GM23338 (cell line): Measurements from ENCODE around the gene KARS1. TPM values are rescaled to one million over a fixed set of nuclear protein-coding genes. Genes with fewer than 3 reads are reported as not detected.

Source experiments
- ATAC-seq: fragments of 200-7000 bp; cut with Tn5 transposase; 3 replicates; pipeline ENCODE4 v1.9.1; 2020
- DNase-seq: peaks from one replicate; pipeline ENCODE4 v3.0.0-alpha.2; 2015; ENCODE audit warnings: low spot score
- H2AFZ ChIP-seq: fragments of 200-600 bp; sonication (generic); 2 replicates; pipeline ENCODE4 v1.8.0; 2016; ENCODE audit warnings: antibody characterized with exemption, mild to moderate bottlenecking, moderate library complexity
- H3F3A ChIP-seq: fragments of 200-600 bp; sonication (generic); replicated peaks from 2 replicates; pipeline ENCODE4 v1.8.0; 2017; ENCODE audit warnings: antibody characterized with exemption, mixed run types, low read depth
- H3K27ac ChIP-seq: fragments of 200-600 bp; sonication (generic); 2 replicates; pipeline ENCODE4 v1.6.1; 2016; ENCODE audit warnings: low read depth
- H3K27me3 ChIP-seq: fragments of 200-600 bp; sonication (generic); 2 replicates; pipeline ENCODE4 v1.8.0; 2016; ENCODE audit warnings: mild to moderate bottlenecking, mixed run types, moderate library complexity; ENCODE audit not compliant: insufficient read depth
- H3K36me3 ChIP-seq: fragments of 200-600 bp; sonication (generic); 2 replicates; pipeline ENCODE4 v1.8.0; 2016; ENCODE audit warnings: mild to moderate bottlenecking; ENCODE audit not compliant: insufficient read depth
- H3K4me1 ChIP-seq: fragments of 200-600 bp; sonication (generic); 2 replicates; pipeline ENCODE4 v1.8.0; 2016; ENCODE audit warnings: mild to moderate bottlenecking, moderate library complexity; ENCODE audit not compliant: insufficient read depth
- H3K4me2 ChIP-seq: fragments of 200-600 bp; sonication (generic); 2 replicates; pipeline ENCODE4 v1.7.1; 2017; ENCODE audit warnings: mixed run types
- H3K4me3 ChIP-seq: fragments of 200-600 bp; sonication (generic); 2 replicates; pipeline ENCODE4 v1.6.1; 2016; ENCODE audit warnings: mixed run types
- H3K79me2 ChIP-seq: fragments of 200-600 bp; sonication (generic); replicated peaks from 2 replicates; pipeline ENCODE4 v1.8.0; 2017; ENCODE audit warnings: mild to moderate bottlenecking; ENCODE audit not compliant: insufficient read depth
- H3K9me2 ChIP-seq: fragments of 200-600 bp; sonication (generic); 2 replicates; pipeline ENCODE4 v1.8.0; 2017; ENCODE audit not compliant: insufficient read depth
- H4K20me1 ChIP-seq: fragments of 200-600 bp; sonication (generic); replicated peaks from 2 replicates; pipeline ENCODE4 v1.8.0; 2017; ENCODE audit warnings: mild to moderate bottlenecking; ENCODE audit not compliant: insufficient read depth
- H3K27ac Mint-ChIP-seq: 2 replicates; pipeline ENCODE4 v1.8.0; 2020; ENCODE audit warnings: inconsistent platforms, mild to moderate bottlenecking, moderate library complexity, mixed read lengths
- H3K27me3 Mint-ChIP-seq: 3 replicates; pipeline ENCODE4 v1.8.0; 2022; ENCODE audit warnings: low read depth, mild to moderate bottlenecking, moderate library complexity, mixed read lengths, inconsistent platforms; ENCODE audit not compliant: insufficient read depth, poor library complexity
- H3K36me3 Mint-ChIP-seq: 3 replicates; pipeline ENCODE4 v1.8.0; 2021; ENCODE audit warnings: low read depth, mild to moderate bottlenecking, inconsistent platforms, moderate library complexity, mixed read lengths
- H3K4me1 Mint-ChIP-seq: 3 replicates; pipeline ENCODE4 v1.8.0; 2020; ENCODE audit warnings: mild to moderate bottlenecking, inconsistent platforms, mixed read lengths
- H3K4me3 Mint-ChIP-seq: 3 replicates; pipeline ENCODE4 v1.8.0; 2021; ENCODE audit warnings: moderate library complexity, mild to moderate bottlenecking, inconsistent platforms, mixed read lengths
- H3K9me3 Mint-ChIP-seq: 3 replicates; pipeline ENCODE4 v1.8.0; 2020; ENCODE audit warnings: moderate library complexity, mild to moderate bottlenecking, inconsistent platforms, mixed read lengths
- CREB1 ChIP-seq: fragments of 250-450 bp; sonication (Bioruptor Pico); IDR thresholded peaks from 2 replicates; pipeline ENCODE4 v1.5.0; 2020; ENCODE audit warnings: low read depth, mild to moderate bottlenecking, moderate library complexity
- EZH2 ChIP-seq: fragments of 200-600 bp; sonication (generic); IDR thresholded peaks from one replicate; pipeline ENCODE4 v1.8.0; 2017; ENCODE audit warnings: antibody characterized with exemption, mild to moderate bottlenecking, low read depth; ENCODE audit not compliant: unreplicated experiment
- JUNB ChIP-seq: IDR thresholded peaks from one replicate; pipeline ENCODE4 v1.6.1; 2016; ENCODE audit warnings: antibody characterized with exemption; ENCODE audit not compliant: unreplicated experiment
- STAT1 ChIP-seq: IDR thresholded peaks from one replicate; pipeline ENCODE4 v1.6.1; 2016; ENCODE audit warnings: antibody characterized with exemption; ENCODE audit not compliant: unreplicated experiment
- ZNF331 ChIP-seq: fragments of 250-450 bp; sonication (Bioruptor Pico); IDR thresholded peaks from 2 replicates; pipeline ENCODE4 v1.5.0; 2020; ENCODE audit warnings: low read depth, mild to moderate bottlenecking, moderate library complexity
- polyA plus RNA-seq: library from polyadenylated mRNA; unstranded; fragments of >200 nt; fragmentation: Nextera tagmentation; extraction: Ambion mirVana; gene quantifications from 2 replicates; pipeline ENCODE4 v1.2.1, GENCODE V29; 2016
- total RNA-seq: library from RNA; depleted of rRNA; stranded (reverse); fragments of >200 nt; shearing (Covaris generic); gene quantifications from 2 replicates; pipeline ENCODE4 v1.2.3, GENCODE V29; 2014
- TF ChIP-seq, protein P1 (sequence below): fragments of 250-450 bp; sonication (Bioruptor Pico); IDR thresholded peaks from 2 replicates; pipeline ENCODE4 v1.5.0; 2020; ENCODE audit warnings: mild to moderate bottlenecking, moderate library complexity
- TF ChIP-seq, protein P2 (sequence below), 2 experiments: fragments of 200-600 bp in 1 of 2; sonication (generic) in 1 of 2; conservative IDR thresholded peaks; 2 replicates each; pipeline versions ENCODE4 v1.5.1 to v1.6.1; 2016 to 2017; ENCODE audit warnings: antibody characterized with exemption in 2 of 2, low read depth in 2 of 2, mild to moderate bottlenecking in 2 of 2, moderate library complexity in 1 of 2
- TF ChIP-seq, protein P3 (sequence below): IDR thresholded peaks from one replicate; pipeline ENCODE4 v1.6.1; 2018; ENCODE audit warnings: antibody characterized with exemption; ENCODE audit not compliant: unreplicated experiment

Gene KARS1
- total and polyA plus RNA-seq, 2 experiments from 2014 or later = 220 to 229 TPM

DNA sequence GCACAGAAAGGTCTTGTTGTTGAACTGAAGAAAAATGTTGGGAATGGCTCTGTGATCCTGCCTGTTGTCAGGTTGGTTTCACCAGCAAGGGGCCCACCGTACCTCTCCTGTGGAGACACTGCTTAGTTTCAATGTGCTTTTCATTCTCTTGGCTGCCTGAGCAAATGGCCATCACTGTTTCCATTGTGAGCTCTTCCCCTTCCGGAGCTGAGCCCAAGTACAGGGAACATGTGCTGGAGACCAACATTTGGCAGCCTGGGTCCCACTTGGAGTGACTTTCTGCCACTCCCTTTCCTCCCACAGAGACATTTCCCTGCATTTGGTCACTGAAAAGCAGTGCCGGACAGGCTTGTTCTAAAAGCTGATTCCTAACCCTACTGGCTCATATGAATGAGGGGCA is 58.2 kb downstream of the KARS1 start (continued):
- TF ChIP-seq, protein P1, sequence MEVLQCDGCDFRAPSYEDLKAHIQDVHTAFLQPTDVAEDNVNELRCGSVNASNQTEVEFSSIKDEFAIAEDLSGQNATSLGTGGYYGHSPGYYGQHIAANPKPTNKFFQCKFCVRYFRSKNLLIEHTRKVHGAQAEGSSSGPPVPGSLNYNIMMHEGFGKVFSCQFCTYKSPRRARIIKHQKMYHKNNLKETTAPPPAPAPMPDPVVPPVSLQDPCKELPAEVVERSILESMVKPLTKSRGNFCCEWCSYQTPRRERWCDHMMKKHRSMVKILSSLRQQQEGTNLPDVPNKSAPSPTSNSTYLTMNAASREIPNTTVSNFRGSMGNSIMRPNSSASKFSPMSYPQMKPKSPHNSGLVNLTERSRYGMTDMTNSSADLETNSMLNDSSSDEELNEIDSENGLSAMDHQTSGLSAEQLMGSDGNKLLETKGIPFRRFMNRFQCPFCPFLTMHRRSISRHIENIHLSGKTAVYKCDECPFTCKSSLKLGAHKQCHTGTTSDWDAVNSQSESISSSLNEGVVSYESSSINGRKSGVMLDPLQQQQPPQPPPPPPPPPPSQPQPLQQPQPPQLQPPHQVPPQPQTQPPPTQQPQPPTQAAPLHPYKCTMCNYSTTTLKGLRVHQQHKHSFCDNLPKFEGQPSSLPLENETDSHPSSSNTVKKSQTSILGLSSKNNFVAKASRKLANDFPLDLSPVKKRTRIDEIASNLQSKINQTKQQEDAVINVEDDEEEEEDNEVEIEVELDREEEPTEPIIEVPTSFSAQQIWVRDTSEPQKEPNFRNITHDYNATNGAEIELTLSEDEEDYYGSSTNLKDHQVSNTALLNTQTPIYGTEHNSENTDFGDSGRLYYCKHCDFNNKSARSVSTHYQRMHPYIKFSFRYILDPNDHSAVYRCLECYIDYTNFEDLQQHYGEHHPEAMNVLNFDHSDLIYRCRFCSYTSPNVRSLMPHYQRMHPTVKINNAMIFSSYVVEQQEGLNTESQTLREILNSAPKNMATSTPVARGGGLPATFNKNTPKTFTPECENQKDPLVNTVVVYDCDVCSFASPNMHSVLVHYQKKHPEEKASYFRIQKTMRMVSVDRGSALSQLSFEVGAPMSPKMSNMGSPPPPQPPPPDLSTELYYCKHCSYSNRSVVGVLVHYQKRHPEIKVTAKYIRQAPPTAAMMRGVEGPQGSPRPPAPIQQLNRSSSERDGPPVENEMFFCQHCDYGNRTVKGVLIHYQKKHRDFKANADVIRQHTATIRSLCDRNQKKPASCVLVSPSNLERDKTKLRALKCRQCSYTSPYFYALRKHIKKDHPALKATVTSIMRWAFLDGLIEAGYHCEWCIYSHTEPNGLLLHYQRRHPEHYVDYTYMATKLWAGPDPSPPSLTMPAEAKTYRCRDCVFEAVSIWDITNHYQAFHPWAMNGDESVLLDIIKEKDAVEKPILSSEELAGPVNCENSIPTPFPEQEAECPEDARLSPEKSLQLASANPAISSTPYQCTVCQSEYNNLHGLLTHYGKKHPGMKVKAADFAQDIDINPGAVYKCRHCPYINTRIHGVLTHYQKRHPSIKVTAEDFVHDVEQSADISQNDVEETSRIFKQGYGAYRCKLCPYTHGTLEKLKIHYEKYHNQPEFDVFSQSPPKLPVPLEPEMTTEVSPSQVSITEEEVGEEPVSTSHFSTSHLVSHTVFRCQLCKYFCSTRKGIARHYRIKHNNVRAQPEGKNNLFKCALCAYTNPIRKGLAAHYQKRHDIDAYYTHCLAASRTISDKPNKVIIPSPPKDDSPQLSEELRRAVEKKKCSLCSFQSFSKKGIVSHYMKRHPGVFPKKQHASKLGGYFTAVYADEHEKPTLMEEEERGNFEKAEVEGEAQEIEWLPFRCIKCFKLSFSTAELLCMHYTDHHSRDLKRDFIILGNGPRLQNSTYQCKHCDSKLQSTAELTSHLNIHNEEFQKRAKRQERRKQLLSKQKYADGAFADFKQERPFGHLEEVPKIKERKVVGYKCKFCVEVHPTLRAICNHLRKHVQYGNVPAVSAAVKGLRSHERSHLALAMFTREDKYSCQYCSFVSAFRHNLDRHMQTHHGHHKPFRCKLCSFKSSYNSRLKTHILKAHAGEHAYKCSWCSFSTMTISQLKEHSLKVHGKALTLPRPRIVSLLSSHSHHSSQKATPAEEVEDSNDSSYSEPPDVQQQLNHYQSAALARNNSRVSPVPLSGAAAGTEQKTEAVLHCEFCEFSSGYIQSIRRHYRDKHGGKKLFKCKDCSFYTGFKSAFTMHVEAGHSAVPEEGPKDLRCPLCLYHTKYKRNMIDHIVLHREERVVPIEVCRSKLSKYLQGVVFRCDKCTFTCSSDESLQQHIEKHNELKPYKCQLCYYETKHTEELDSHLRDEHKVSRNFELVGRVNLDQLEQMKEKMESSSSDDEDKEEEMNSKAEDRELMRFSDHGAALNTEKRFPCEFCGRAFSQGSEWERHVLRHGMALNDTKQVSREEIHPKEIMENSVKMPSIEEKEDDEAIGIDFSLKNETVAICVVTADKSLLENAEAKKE (CRISPR knock-in tag) = no peak

DNA sequence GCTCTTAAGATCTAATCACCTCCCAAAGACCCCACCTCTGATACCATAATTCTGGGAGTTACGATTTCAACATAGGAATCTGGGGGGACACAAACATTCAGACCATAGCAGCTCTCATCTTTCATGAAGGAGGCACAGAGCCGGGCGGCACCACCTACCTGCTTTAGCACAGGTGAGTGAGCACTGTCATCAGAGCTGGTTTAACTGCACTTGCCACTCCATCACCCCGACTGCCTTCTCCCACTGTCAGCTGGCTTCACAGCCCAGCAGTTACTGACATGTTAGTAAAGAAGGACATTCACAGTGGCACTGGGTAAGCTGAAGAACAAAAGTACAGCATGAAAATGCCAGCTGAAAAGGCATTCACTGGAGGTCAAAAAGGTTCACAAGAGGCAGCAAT is 58.7 kb downstream of the KARS1 start:
- no peaks in the 10 kb centered on the region for H3K9me2 ChIP-seq
- no peak overlapping the region for H3K4me3 ChIP-seq
- no peaks in the 10 kb centered on the region for H3K36me3 ChIP-seq
- H2AFZ ChIP-seq = no peak overlapping the region
- H3F3A ChIP-seq = no peaks in the 10 kb centered on the region
- ATAC-seq = no peak
- H4K20me1 ChIP-seq = no peaks in the 10 kb centered on the region; the same call in 1 of the 2 replicates
- peak overlapping the region; percentile 38 for H3K27ac Mint-ChIP-seq
- H3K79me2 ChIP-seq = no peaks in the 10 kb centered on the region
- TF ChIP-seq JUNB (no peak), EZH2 (no peak), STAT1 (no peak), CREB1 (CRISPR knock-in tag) (no peak), ZNF331 (CRISPR knock-in tag) (no peak)
- TF ChIP-seq, protein P2, sequence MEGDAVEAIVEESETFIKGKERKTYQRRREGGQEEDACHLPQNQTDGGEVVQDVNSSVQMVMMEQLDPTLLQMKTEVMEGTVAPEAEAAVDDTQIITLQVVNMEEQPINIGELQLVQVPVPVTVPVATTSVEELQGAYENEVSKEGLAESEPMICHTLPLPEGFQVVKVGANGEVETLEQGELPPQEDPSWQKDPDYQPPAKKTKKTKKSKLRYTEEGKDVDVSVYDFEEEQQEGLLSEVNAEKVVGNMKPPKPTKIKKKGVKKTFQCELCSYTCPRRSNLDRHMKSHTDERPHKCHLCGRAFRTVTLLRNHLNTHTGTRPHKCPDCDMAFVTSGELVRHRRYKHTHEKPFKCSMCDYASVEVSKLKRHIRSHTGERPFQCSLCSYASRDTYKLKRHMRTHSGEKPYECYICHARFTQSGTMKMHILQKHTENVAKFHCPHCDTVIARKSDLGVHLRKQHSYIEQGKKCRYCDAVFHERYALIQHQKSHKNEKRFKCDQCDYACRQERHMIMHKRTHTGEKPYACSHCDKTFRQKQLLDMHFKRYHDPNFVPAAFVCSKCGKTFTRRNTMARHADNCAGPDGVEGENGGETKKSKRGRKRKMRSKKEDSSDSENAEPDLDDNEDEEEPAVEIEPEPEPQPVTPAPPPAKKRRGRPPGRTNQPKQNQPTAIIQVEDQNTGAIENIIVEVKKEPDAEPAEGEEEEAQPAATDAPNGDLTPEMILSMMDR (conservative IDR thresholded peaks at IDR 0.05; ENCODE audit: low read depth in 2 of 2) = no peak
- TF ChIP-seq, protein P3, sequence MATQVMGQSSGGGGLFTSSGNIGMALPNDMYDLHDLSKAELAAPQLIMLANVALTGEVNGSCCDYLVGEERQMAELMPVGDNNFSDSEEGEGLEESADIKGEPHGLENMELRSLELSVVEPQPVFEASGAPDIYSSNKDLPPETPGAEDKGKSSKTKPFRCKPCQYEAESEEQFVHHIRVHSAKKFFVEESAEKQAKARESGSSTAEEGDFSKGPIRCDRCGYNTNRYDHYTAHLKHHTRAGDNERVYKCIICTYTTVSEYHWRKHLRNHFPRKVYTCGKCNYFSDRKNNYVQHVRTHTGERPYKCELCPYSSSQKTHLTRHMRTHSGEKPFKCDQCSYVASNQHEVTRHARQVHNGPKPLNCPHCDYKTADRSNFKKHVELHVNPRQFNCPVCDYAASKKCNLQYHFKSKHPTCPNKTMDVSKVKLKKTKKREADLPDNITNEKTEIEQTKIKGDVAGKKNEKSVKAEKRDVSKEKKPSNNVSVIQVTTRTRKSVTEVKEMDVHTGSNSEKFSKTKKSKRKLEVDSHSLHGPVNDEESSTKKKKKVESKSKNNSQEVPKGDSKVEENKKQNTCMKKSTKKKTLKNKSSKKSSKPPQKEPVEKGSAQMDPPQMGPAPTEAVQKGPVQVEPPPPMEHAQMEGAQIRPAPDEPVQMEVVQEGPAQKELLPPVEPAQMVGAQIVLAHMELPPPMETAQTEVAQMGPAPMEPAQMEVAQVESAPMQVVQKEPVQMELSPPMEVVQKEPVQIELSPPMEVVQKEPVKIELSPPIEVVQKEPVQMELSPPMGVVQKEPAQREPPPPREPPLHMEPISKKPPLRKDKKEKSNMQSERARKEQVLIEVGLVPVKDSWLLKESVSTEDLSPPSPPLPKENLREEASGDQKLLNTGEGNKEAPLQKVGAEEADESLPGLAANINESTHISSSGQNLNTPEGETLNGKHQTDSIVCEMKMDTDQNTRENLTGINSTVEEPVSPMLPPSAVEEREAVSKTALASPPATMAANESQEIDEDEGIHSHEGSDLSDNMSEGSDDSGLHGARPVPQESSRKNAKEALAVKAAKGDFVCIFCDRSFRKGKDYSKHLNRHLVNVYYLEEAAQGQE = no peak
- no peak for DNase-seq
- peaks cover 8% of the 10 kb centered on the region for H3K27me3 Mint-ChIP-seq
- no peak overlapping the region for H3K4me2 ChIP-seq
- H3K4me1 Mint-ChIP-seq = peaks cover 36% of the 10 kb centered on the region
- no peak overlapping the region; the same call in 1 of the 2 replicates for H3K27ac ChIP-seq
- H3K27me3 ChIP-seq = no peaks in the 10 kb centered on the region
- H3K4me3 Mint-ChIP-seq = no peak overlapping the region
- no peaks in the 10 kb centered on the region for H3K9me3 Mint-ChIP-seq
- peaks cover 19% of the 10 kb centered on the region for H3K4me1 ChIP-seq
- peaks cover 2% of the 10 kb centered on the region; the same call in 1 of the 3 replicates for H3K36me3 Mint-ChIP-seq
